ENCODE results near the gene ZBTB9. TPM values are rescaled to one million over a fixed set of nuclear protein-coding genes. Genes with fewer than 3 reads are reported as not detected.

ZBTB9 gene
- total RNA-seq, 4 donors from 2014 or later: 2.2 to 4.0 (median 3.2) TPM

GRCh38 chr6:33440649-33441309, 13.6 kb upstream of the ZBTB9 start:
- Histone ChIP-seq H3K4me1 (no peaks in the 10 kb centered on the region), H3K36me3 (peaks cover 0 to 96% of the 10 kb centered on the region in 2 donors), H3K27me3 (no peaks in the 10 kb centered on the region), H3K9me3 (no peaks in the 10 kb centered on the region), H3K4me3 (no peak overlapping the region), H3K27ac (no peak overlapping the region)
- ATAC-seq: no peak
- TF ChIP-seq CTCF (IDR thresholded peaks at IDR 0.05) (no peak), POLR2A (IDR thresholded peaks at IDR 0.05) (no peak), POLR2AphosphoS5 (IDR thresholded peaks at IDR 0.05) (no peak), EP300 (IDR thresholded peaks at IDR 0.05) (no peak)
- 67 to 75% methylated on average over 1 to 5 of the region's 19 CpGs for WGBS, 2 donors (ENCODE audit: low coverage in 1 of 2)

GRCh38 chr6:33441457-33441856, 12.9 kb upstream of the ZBTB9 start:
- H3K4me3 ChIP-seq: no peak overlapping the region
- no peaks in the 10 kb centered on the region for H3K4me1 ChIP-seq
- H3K36me3 ChIP-seq: peaks cover 0 to 96% of the 10 kb centered on the region in 2 donors
- H3K9me3 ChIP-seq: no peaks in the 10 kb centered on the region
- TF ChIP-seq POLR2A (IDR thresholded peaks at IDR 0.05) (no peak), EP300 (IDR thresholded peaks at IDR 0.05) (no peak), POLR2AphosphoS5 (IDR thresholded peaks at IDR 0.05) (no peak), CTCF (IDR thresholded peaks at IDR 0.05) (no peak)
- no peak for ATAC-seq
- no peaks in the 10 kb centered on the region for H3K27me3 ChIP-seq
- H3K27ac ChIP-seq: no peak overlapping the region
- 80% methylated on average over 1 of the region's 9 CpGs; no CpG with 5 or more reads in 1 of the 2 donors for WGBS, 2 donors (ENCODE audit: low coverage in 1 of 2)

- H3K9me3 ChIP-seq: no peaks in the 10 kb centered on the region
- H3K4me1 ChIP-seq: no peaks in the 10 kb centered on the region
Measured at GRCh38 chr6:33442283-33442682, 12.1 kb upstream of the ZBTB9 start.

DNA sequence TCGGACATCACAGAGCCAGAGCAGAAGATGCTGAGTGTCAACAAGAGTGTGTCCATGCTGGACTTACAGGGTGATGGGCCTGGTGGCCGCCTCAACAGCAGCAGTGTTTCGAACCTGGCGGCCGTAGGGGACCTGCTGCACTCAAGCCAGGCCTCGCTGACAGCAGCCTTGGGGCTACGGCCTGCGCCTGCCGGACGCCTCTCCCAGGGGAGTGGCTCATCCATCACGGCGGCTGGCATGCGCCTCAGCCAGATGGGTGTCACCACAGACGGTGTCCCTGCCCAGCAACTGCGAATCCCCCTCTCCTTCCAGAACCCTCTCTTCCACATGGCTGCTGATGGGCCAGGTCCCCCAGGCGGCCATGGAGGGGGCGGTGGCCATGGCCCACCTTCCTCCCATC, 11.4 kb upstream of the ZBTB9 start:
- H3K36me3 ChIP-seq: peaks cover 0 to 96% of the 10 kb centered on the region in 2 donors
- H3K27ac ChIP-seq: no peak overlapping the region
- H3K4me3 ChIP-seq: no peak overlapping the region
- H3K4me1 ChIP-seq: no peaks in the 10 kb centered on the region
- 83 to 89% methylated on average over 1 to 7 of the region's 17 CpGs for WGBS, 2 donors (ENCODE audit: low coverage in 1 of 2)
- no peaks in the 10 kb centered on the region for H3K27me3 ChIP-seq
- H3K9me3 ChIP-seq: no peaks in the 10 kb centered on the region
- no peak for TF ChIP-seq CTCF (IDR thresholded peaks at IDR 0.05)
- no peak for ATAC-seq

More at GRCh38 chr6:33442283-33442682, 12.1 kb upstream of the ZBTB9 start:
- WGBS, 2 donors (ENCODE audit: low coverage in 1 of 2): 78 to 81% methylated on average over 3 to 8 of the region's 8 CpGs
- no peak for TF ChIP-seq POLR2AphosphoS5 (IDR thresholded peaks at IDR 0.05)
- TF ChIP-seq EP300 (IDR thresholded peaks at IDR 0.05): no peak
- TF ChIP-seq POLR2A (IDR thresholded peaks at IDR 0.05): no peak
- no peak for TF ChIP-seq CTCF (IDR thresholded peaks at IDR 0.05)
- Histone ChIP-seq H3K36me3 (peaks cover 0 to 96% of the 10 kb centered on the region in 2 donors), H3K4me3 (no peak overlapping the region), H3K27me3 (no peaks in the 10 kb centered on the region), H3K27ac (no peak overlapping the region)
- ATAC-seq: no peak

All from gastroesophageal sphincter (tissue), 4 donors.